ENCODE results near the gene NCBP2L. TPM values are rescaled to one million over a fixed set of nuclear protein-coding genes. Genes with fewer than 3 reads are reported as not detected.

Gene NCBP2L
- not detected in 5 replicates for total RNA-seq (2022; extraction: Qiagen RNA extraction)

GRCh38 chrX:107777536-107777832, at the start of gene NCBP2L:
Gene NCBP2L (plus strand): TSS chrX:107777733. CDS start chrX:107794221, 16,488 bp downstream.

GRCh38 chrX:107775734-107776511, 1.6 kb upstream of the NCBP2L start, which contains the start of gene TSC22D3:
Gene TSC22D3 (minus strand): TSS chrX:107775787. CDS start chrX:107775419, 368 bp downstream.

GRCh38 chrX:107825698-107826237, 48.2 kb downstream of the NCBP2L start, which contains the start of gene MID2:
Gene MID2 (plus strand): TSS chrX:107825866. CDS start chrX:107826427, 561 bp downstream.

Other genes with a start within 250 kb of the NCBP2L start
- 87.9 to 117 TPM (median 90.7 TPM) in 5 replicates for gene PRPS1, start 149.2 kb upstream of the NCBP2L start, total RNA-seq (2022; extraction: Qiagen RNA extraction)
- 228 to 283 TPM (median 259 TPM) in 5 replicates for gene TSC22D3, start 1.9 kb upstream of the NCBP2L start, total RNA-seq (2022; extraction: Qiagen RNA extraction)
- gene MID2, start 48.1 kb downstream of the NCBP2L start, total RNA-seq (2022; extraction: Qiagen RNA extraction), result 6.9 to 11.4 TPM (median 8.2 TPM) in 5 replicates
- gene TEX13B, start 204.6 kb downstream of the NCBP2L start, total RNA-seq (2022; extraction: Qiagen RNA extraction), result not detected in 5 replicates

All from A549 treated with AZD2906 at 1 μM for 4 hours (cell line).